H1 (cell line): ENCODE results near the gene LRPAP1. TPM values are rescaled to one million over a fixed set of nuclear protein-coding genes. Genes with fewer than 3 reads are reported as not detected.
"Not testable (repeated sequence)": the region's sequence is repeated elsewhere in the genome, so short reads cannot be mapped to it uniquely, and the experiment has no call there.

Source experiments
- CTCF ChIA-PET: fragments of 300-600 bp; sonication (Branson Sonifier 250); formaldehyde crosslinking; loops from one replicate; lab custom pipeline; 2021; ENCODE audit not compliant: partially characterized antibody; lab: Charles Lee
- POLR2A ChIA-PET: fragments of 300-600 bp; sonication (Branson Sonifier 250); formaldehyde crosslinking; loops from one replicate; lab custom pipeline; 2021; ENCODE audit warnings: inconsistent platforms; ENCODE audit not compliant: partially characterized antibody; lab: Charles Lee
- DNase-seq, 2 experiments: peaks; one replicate each; pipeline versions ENCODE4 v3.0.0 to v3.0.0-alpha.2; 2010 to 2022; ENCODE audit warnings: low spot score in 2 of 2, low read depth in 1 of 2, mixed read lengths in 1 of 2
- FAIRE-seq: peaks from 2 replicates; lab custom pipeline; 2011; peaks lifted over from hg19 to GRCh38; lab: Jason Lieb, UNC
- H2AFZ ChIP-seq: 2 replicates; pipeline ENCODE4 v1.8.1; 2012; ENCODE audit warnings: low read length, inconsistent platforms
- H2AK5ac ChIP-seq: 2 replicates; pipeline ENCODE4 v1.6.1; 2013; ENCODE audit warnings: low read depth, low read length
- H2BK120ac ChIP-seq: replicated peaks from 2 replicates; pipeline ENCODE3; 2013; ENCODE audit warnings: low read depth, low read length, inconsistent platforms
- H2BK12ac ChIP-seq: 2 replicates; pipeline ENCODE4 v1.6.1; 2013; ENCODE audit warnings: low read depth, low read length
- H2BK15ac ChIP-seq: 2 replicates; pipeline ENCODE4 v1.6.1; 2013; ENCODE audit warnings: low read length
- H2BK20ac ChIP-seq: 2 replicates; pipeline ENCODE4 v1.6.1; 2013; ENCODE audit warnings: low read length
- H2BK5ac ChIP-seq: 2 replicates; pipeline ENCODE4 v1.6.1; 2013; ENCODE audit warnings: low read depth, low read length
- H3K14ac ChIP-seq: 2 replicates; pipeline ENCODE4 v1.6.1; 2013; ENCODE audit warnings: inconsistent platforms; ENCODE audit not compliant: insufficient read length
- H3K18ac ChIP-seq: 2 replicates; pipeline ENCODE4 v1.6.1; 2013; ENCODE audit warnings: low read length; ENCODE audit errors: extremely low read depth
- H3K23ac ChIP-seq: 2 replicates; pipeline ENCODE4 v1.6.1; 2013; ENCODE audit warnings: inconsistent platforms; ENCODE audit not compliant: insufficient read length
- H3K23me2 ChIP-seq: 2 replicates; pipeline ENCODE4 v1.6.1; 2013; ENCODE audit warnings: low read depth, low read length
- H3K27ac ChIP-seq: 2 replicates; pipeline ENCODE4 v1.6.1; 2011; ENCODE audit warnings: low read depth, low read length, inconsistent platforms
- H3K27me3 ChIP-seq, 4 experiments: replicated peaks in 1 of 4; 1 replicate in 1 of 4; 2 replicates in 3 of 4; pipeline versions ENCODE4 v1.6.1 to v1.8.1; 2011 to 2013; ENCODE audit warnings: low read length in 3 of 4, mild to moderate bottlenecking in 3 of 4, inconsistent platforms in 2 of 4, mixed read lengths in 2 of 4, moderate library complexity in 1 of 4; ENCODE audit not compliant: control insufficient read depth in 3 of 4, insufficient read depth in 3 of 4; ENCODE audit errors: extremely low read depth in 1 of 4
- H3K36me3 ChIP-seq, 4 experiments: 2 replicates each; pipeline versions ENCODE4 v1.6.1 to v1.8.1; 2011 to 2013; ENCODE audit warnings: mild to moderate bottlenecking in 4 of 4, low read length in 3 of 4, moderate library complexity in 2 of 4, control low read depth in 1 of 4, inconsistent platforms in 1 of 4; ENCODE audit not compliant: insufficient read depth in 4 of 4, control insufficient read depth in 2 of 4
- H3K4ac ChIP-seq: replicated peaks from 2 replicates; pipeline ENCODE3; 2013; ENCODE audit warnings: low read length, low read depth, mixed read lengths, inconsistent platforms; ENCODE audit not compliant: insufficient read length
- H3K4me1 ChIP-seq, 4 experiments: replicated peaks in 1 of 4; 1 replicate in 1 of 4; 2 replicates in 3 of 4; pipeline versions ENCODE4 v1.6.1 to v1.8.1; 2011 to 2013; ENCODE audit warnings: low read length in 3 of 4, inconsistent platforms in 2 of 4, mixed read lengths in 1 of 4; ENCODE audit not compliant: insufficient read depth in 4 of 4, control insufficient read depth in 3 of 4
- H3K4me2 ChIP-seq, 2 experiments: 2 replicates each; pipeline versions ENCODE4 v1.6.1 to v1.8.1; 2011 to 2013; ENCODE audit warnings: low read depth in 2 of 2, low read length in 2 of 2, control low read depth in 1 of 2, inconsistent platforms in 1 of 2, mild to moderate bottlenecking in 1 of 2; ENCODE audit not compliant: insufficient read depth in 1 of 2
- H3K4me3 ChIP-seq, 4 experiments: fragments of 200-600, 300-600 bp in 1 of 4; sonication (generic), shearing (Covaris generic), sonication (Bioruptor Twin) in 1 of 4; 2 replicates each; pipeline versions ENCODE4 v1.5.1 to v1.8.1; 2011 to 2016; ENCODE audit warnings: low read length in 4 of 4, low read depth in 3 of 4, control low read depth in 2 of 4, inconsistent platforms in 2 of 4, mild to moderate bottlenecking in 2 of 4, mixed read lengths in 1 of 4, moderate library complexity in 1 of 4; ENCODE audit not compliant: insufficient read depth in 2 of 4; ENCODE audit errors: extremely low read depth in 1 of 4
- H3K56ac ChIP-seq: replicated peaks from 2 replicates; pipeline ENCODE3; 2013; ENCODE audit warnings: low read depth, mild to moderate bottlenecking, mixed read lengths, low read length, inconsistent platforms; ENCODE audit not compliant: insufficient read length
- H3K79me1 ChIP-seq: 2 replicates; pipeline ENCODE4 v1.6.1; 2013; ENCODE audit warnings: low read depth, low read length, control low read depth
- H3K79me2 ChIP-seq, 2 experiments: 2 replicates each; pipeline versions ENCODE4 v1.6.1 to v1.8.1; 2012 to 2013; ENCODE audit warnings: low read length in 2 of 2, mild to moderate bottlenecking in 2 of 2, inconsistent platforms in 1 of 2; ENCODE audit not compliant: insufficient read depth in 2 of 2, control insufficient read depth in 1 of 2
- H3K9ac ChIP-seq, 4 experiments: replicated peaks in 1 of 4; 1 replicate in 1 of 4; 2 replicates in 3 of 4; pipeline versions ENCODE4 v1.6.1 to v1.8.1; 2011 to 2013; ENCODE audit warnings: low read depth in 3 of 4, low read length in 3 of 4, control low read depth in 2 of 4, mild to moderate bottlenecking in 2 of 4, moderate library complexity in 2 of 4, inconsistent platforms in 1 of 4; ENCODE audit errors: extremely low read depth in 1 of 4
- H3K9me3 ChIP-seq, 2 experiments: 2 replicates each; pipeline versions ENCODE4 v1.6.1 to v1.8.1; 2012 to 2013; ENCODE audit warnings: mild to moderate bottlenecking in 2 of 2, moderate library complexity in 2 of 2, control low read depth in 1 of 2, inconsistent platforms in 1 of 2, low read depth in 1 of 2, low read length in 1 of 2, mixed read lengths in 1 of 2; ENCODE audit not compliant: insufficient read depth in 2 of 2
- H4K20me1 ChIP-seq, 2 experiments: replicated peaks in 1 of 2; 2 replicates each; pipeline versions ENCODE3 to v1.8.1; 2011 to 2013; ENCODE audit warnings: inconsistent platforms in 2 of 2, low read length in 2 of 2, mild to moderate bottlenecking in 1 of 2; ENCODE audit not compliant: insufficient read depth in 2 of 2, control insufficient read depth in 1 of 2
- H4K5ac ChIP-seq: 2 replicates; pipeline ENCODE4 v1.6.1; 2013; ENCODE audit warnings: low read length, low read depth, mixed read lengths, inconsistent platforms; ENCODE audit not compliant: insufficient read length
- H4K8ac ChIP-seq: 2 replicates; pipeline ENCODE4 v1.8.0; 2013; ENCODE audit warnings: mild to moderate bottlenecking, moderate library complexity, low read length, inconsistent platforms; ENCODE audit not compliant: insufficient read depth; ENCODE audit errors: extremely low read depth
- H4K91ac ChIP-seq: replicated peaks from 2 replicates; pipeline ENCODE3; 2013; ENCODE audit warnings: low read length, mixed read lengths, inconsistent platforms; ENCODE audit not compliant: insufficient read length
- WGBS, 2 experiments: shearing (Covaris generic) in 1 of 2; methylation state at CpG; one replicate each; pipeline versions ENCODE4 v1.1.6 to v1.1.7; 2013 to 2015; ENCODE audit warnings: low lambda C conversion rate in 2 of 2, mixed read lengths in 2 of 2, inconsistent platforms in 1 of 2, low coverage in 1 of 2, missing lambda C conversion rate in 1 of 2; ENCODE audit not compliant: insufficient replicate concordance in 2 of 2, insufficient coverage in 1 of 2, insufficient read length in 1 of 2; ENCODE audit errors: extremely low coverage in 1 of 2, missing lambda C conversion rate in 1 of 2; 5-methylcytosine and 5-hydroxymethylcytosine counted together
- polyA plus RNA-seq, 7 experiments: library from polyadenylated mRNA; depleted of rRNA in 3 of 7; stranded (reverse) in 5 of 7; unstranded in 2 of 7; fragments of >200 nt in 5 of 7; fragments of 200-250 nt in 2 of 7; gene quantifications; 1 replicate in 5 of 7; 2 replicates in 1 of 7; 4 replicates in 1 of 7; pipeline versions ENCODE4 v1.2.1 to v1.2.3, GENCODE V29; 2011 to 2013; ENCODE audit warnings: missing spikeins in 2 of 7, mixed read lengths in 2 of 7
- total RNA-seq: library from RNA; stranded (reverse); fragmentation: NEBNext Ultra II Directional; extraction: Animal tissue kit (Norgen Biotek cat#: 25700); gene quantifications from 2 replicates; pipeline ENCODE4 v1.2.1, GENCODE V29; 2021

Gene LRPAP1
- total and polyA plus RNA-seq, 2 of the 8 experiments (the other 6 are each of a cell fraction or from before 2014, with no cell fraction given) = 31.1 to 101 TPM

- FAIRE-seq, H2BK5ac ChIP-seq, H2AK5ac ChIP-seq, H3K56ac ChIP-seq, H3K27ac ChIP-seq, POLR2A ChIA-PET, H3K79me1 ChIP-seq, H2BK12ac ChIP-seq, H2BK20ac ChIP-seq, H4K91ac ChIP-seq, H3K9ac ChIP-seq, H3K4me3 ChIP-seq, H3K36me3 ChIP-seq, H3K23me2 ChIP-seq, H3K4me2 ChIP-seq, H2AFZ ChIP-seq, H2BK15ac ChIP-seq, H3K4me1 ChIP-seq, H3K14ac ChIP-seq, H3K79me2 ChIP-seq, H4K20me1 ChIP-seq, H3K18ac ChIP-seq, H3K23ac ChIP-seq, DNase-seq, H4K8ac ChIP-seq, H4K5ac ChIP-seq, H3K9me3 ChIP-seq, H2BK120ac ChIP-seq, H3K4ac ChIP-seq: not testable (repeated sequence)
- CTCF ChIA-PET = interaction anchor here (1.0 to 1.5 kb wide), 2 partner anchors 25 to 132 kb away, joined by 4 to 10 read pairs; no protein-coding TSS in a partner anchor
- 89% methylated on average over 3 of the region's 3 CpGs; no CpG with 5 or more reads in 1 of the 2 experiments for WGBS, 2 experiments
- peaks cover 2 to 19% (median 5%) of the 10 kb centered on the region in 4 experiments; a peak in 5 of 7 replicates for H3K27me3 ChIP-seq
Observed at GRCh38 chr4:3455596-3455995, 76.6 kb downstream of the LRPAP1 start.

Other genes with a start within 250 kb of the LRPAP1 start
- 16.3 and 16.4 TPM in 2 replicates for gene RGS12, start 239.4 kb downstream of the LRPAP1 start, total RNA-seq
- gene RGS12, start 239.4 kb downstream of the LRPAP1 start, polyA plus RNA-seq (2011; rRNA removed) = 6.0 and 10.7 TPM in 2 replicates
- gene HGFAC, start 90.5 kb downstream of the LRPAP1 start, total RNA-seq = 0.15 TPM in 1 of 2 replicates, not detected in the other
- gene HGFAC, start 90.5 kb downstream of the LRPAP1 start, polyA plus RNA-seq (2011; rRNA removed) = 0.14 and 0.35 TPM in 2 replicates
- not detected in 2 replicates for gene DOK7, start 69.1 kb downstream of the LRPAP1 start, total RNA-seq
- gene DOK7, start 69.1 kb downstream of the LRPAP1 start, polyA plus RNA-seq (2011; rRNA removed) = 0.32 and 0.36 TPM in 2 replicates
- gene ADRA2C, start 234.0 kb upstream of the LRPAP1 start, total RNA-seq = 13.8 and 14.8 TPM in 2 replicates
- gene ADRA2C, start 234.0 kb upstream of the LRPAP1 start, polyA plus RNA-seq (2011; rRNA removed) = 14.6 and 27.3 TPM in 2 replicates